B cell (primary cell): ENCODE results near the gene LARGE1. TPM values are rescaled to one million over a fixed set of nuclear protein-coding genes. Genes with fewer than 3 reads are reported as not detected.

ENCODE experiments used
- ATAC-seq: fragments of 200-7000 bp; cut with Tn5 transposase; one replicate; pipeline ENCODE4 v1.10.0; 2021; ENCODE audit warnings: low read depth, mild to moderate bottlenecking, moderate number of reproducible peaks, moderate library complexity
- CTCF ChIA-PET: fragments of 350-600 bp; sonication (Branson Sonifier 250); formaldehyde crosslinking; loops from one replicate; lab custom pipeline; 2021; ENCODE audit warnings: antibody characterized with exemption, inconsistent platforms; lab: Charles Lee
- POLR2A ChIA-PET: fragments of 350-600 bp; sonication (Branson Sonifier 250); formaldehyde crosslinking; loops from one replicate; lab custom pipeline; 2021; ENCODE audit warnings: antibody characterized with exemption; lab: Charles Lee
- DNase-seq: peaks from one replicate; pipeline ENCODE4 v3.0.0; 2013
- H2AFZ ChIP-seq: 2 replicates; pipeline ENCODE4 v1.6.1; 2012; ENCODE audit warnings: mild to moderate bottlenecking, low read depth, low read length; ENCODE audit not compliant: insufficient read depth, poor library complexity, severe bottlenecking
- H3K27ac ChIP-seq, 2 donors: 1 replicate in 1 of 2; 2 replicates in 1 of 2; pipeline ENCODE4 v1.5.1; 2012 to 2013; ENCODE audit warnings: low read length in 2 of 2, mild to moderate bottlenecking in 2 of 2, moderate library complexity in 1 of 2
- H3K27me3 ChIP-seq, 4 experiments: fragments of 200-600 bp in 1 of 4; sonication (generic) in 1 of 4; replicated peaks in 1 of 4; 1 replicate in 2 of 4; 2 replicates in 2 of 4; pipeline versions ENCODE4 v1.6.1 to v1.7.0; 2013 to 2016; ENCODE audit warnings: low read length in 3 of 4, mild to moderate bottlenecking in 2 of 4, mixed read lengths in 1 of 4, moderate library complexity in 1 of 4; ENCODE audit not compliant: insufficient read depth in 4 of 4, control insufficient read depth in 3 of 4; ENCODE audit errors: control extremely low read depth in 1 of 4
- H3K36me3 ChIP-seq, 2 experiments: replicated peaks in 1 of 2; 1 replicate in 1 of 2; 2 replicates in 1 of 2; pipeline versions ENCODE4 v1.6.1 to v1.7.1; 2013; ENCODE audit warnings: low read length in 1 of 2; ENCODE audit not compliant: insufficient read depth in 2 of 2, control insufficient read depth in 1 of 2; ENCODE audit errors: control extremely low read depth in 1 of 2, extremely low read depth in 1 of 2
- H3K4me1 ChIP-seq, 2 donors: fragments of 200-600 bp in 1 of 2; sonication (generic) in 1 of 2; 1 replicate in 1 of 2; 2 replicates in 1 of 2; pipeline versions ENCODE4 v1.5.1 to v1.6.1; 2013 to 2017; ENCODE audit warnings: low read length in 2 of 2; ENCODE audit not compliant: control insufficient read depth in 2 of 2, insufficient read depth in 2 of 2
- H3K4me2 ChIP-seq: replicated peaks from 2 replicates; pipeline ENCODE3; 2012; ENCODE audit warnings: mild to moderate bottlenecking, low read depth, low read length; ENCODE audit not compliant: poor library complexity, severe bottlenecking
- H3K4me3 ChIP-seq, 5 experiments: fragments of 200-600 bp in 1 of 5; sonication (generic) in 1 of 5; 1 replicate in 3 of 5; 2 replicates in 2 of 5; pipeline versions ENCODE4 v1.5.1 to v1.7.0; 2011 to 2016; ENCODE audit warnings: low read length in 4 of 5, mild to moderate bottlenecking in 4 of 5, low read depth in 2 of 5, control low read depth in 1 of 5, moderate library complexity in 1 of 5; ENCODE audit not compliant: insufficient read depth in 1 of 5; ENCODE audit errors: control extremely low read depth in 1 of 5, extremely low read depth in 1 of 5
- H3K79me2 ChIP-seq: fragments of 200-600 bp; sonication (generic); one replicate; pipeline ENCODE4 v1.6.0; 2016; ENCODE audit warnings: low read length; ENCODE audit not compliant: control insufficient read depth, insufficient read depth
- H3K9ac ChIP-seq: fragments of 200-600 bp; sonication (generic); 2 replicates; pipeline ENCODE4 v1.6.1; 2017; ENCODE audit warnings: mild to moderate bottlenecking, low read length, moderate library complexity
- H3K9me3 ChIP-seq, 3 donors: one replicate each; pipeline versions ENCODE4 v1.6.1 to v1.7.1; 2013; ENCODE audit warnings: low read length in 2 of 3; ENCODE audit not compliant: control insufficient read depth in 2 of 3, insufficient read depth in 1 of 3; ENCODE audit errors: control extremely low read depth in 1 of 3
- H4K20me1 ChIP-seq: 2 replicates; pipeline ENCODE4 v1.6.0; 2012; ENCODE audit warnings: mild to moderate bottlenecking, low read length; ENCODE audit not compliant: insufficient read depth, control insufficient read depth, poor library complexity, severe bottlenecking
- H3K27ac Mint-ChIP-seq: one replicate; pipeline ENCODE4 v1.8.0; 2021; ENCODE audit warnings: mixed read lengths
- H3K27me3 Mint-ChIP-seq: one replicate; pipeline ENCODE4 v1.8.0; 2021; ENCODE audit warnings: mixed read lengths
- H3K4me1 Mint-ChIP-seq: one replicate; pipeline ENCODE4 v1.8.0; 2021; ENCODE audit warnings: mixed read lengths
- H3K4me3 Mint-ChIP-seq: one replicate; pipeline ENCODE4 v1.8.0; 2021; ENCODE audit warnings: mixed read lengths
- H3K9me3 Mint-ChIP-seq: one replicate; pipeline ENCODE4 v1.8.0; 2022; ENCODE audit warnings: mixed read lengths; ENCODE audit not compliant: insufficient read depth
- EZH2 ChIP-seq: IDR thresholded peaks from 2 replicates; pipeline ENCODE4 v1.6.1; 2012; ENCODE audit warnings: borderline replicate concordance, low read depth, mild to moderate bottlenecking, moderate library complexity, low read length; ENCODE audit not compliant: insufficient read depth, poor library complexity, severe bottlenecking
- WGBS: methylation state at CpG from one replicate; pipeline ENCODE4 v1.1.5; 2013; ENCODE audit warnings: missing lambda C conversion rate; ENCODE audit not compliant: insufficient coverage; 5-methylcytosine and 5-hydroxymethylcytosine counted together
- intact Hi-C: fragments of 100-400 bp; cut with micrococcal nuclease; formaldehyde crosslinking; loops from one replicate; pipeline ENCODE4 v1.10.0; 2022
- polyA plus RNA-seq: library from polyadenylated mRNA; depleted of rRNA; stranded (reverse); fragments of >200 nt; gene quantifications from 2 replicates; pipeline ENCODE4 v1.2.3, GENCODE V29; 2012
- total RNA-seq, 2 donors: library from RNA; stranded (reverse); fragments of 120-200 nt in 1 of 2; gene quantifications; 1 replicate in 1 of 2; 2 replicates in 1 of 2; pipeline versions ENCODE4 v1.2.3 to v1.2.4, GENCODE V29; 2013 to 2022
- TF ChIP-seq, protein P1 (sequence below): fragments of 200-600 bp; IDR thresholded peaks from one replicate; pipeline ENCODE4 v1.8.0; 2022; ENCODE audit warnings: antibody characterized with exemption, mild to moderate bottlenecking

The LARGE1 gene
- total and polyA plus RNA-seq, 2 donors (not counting 1 experiment from before 2014, with no cell fraction given), result 20.7 to 82.0 TPM

DNA sequence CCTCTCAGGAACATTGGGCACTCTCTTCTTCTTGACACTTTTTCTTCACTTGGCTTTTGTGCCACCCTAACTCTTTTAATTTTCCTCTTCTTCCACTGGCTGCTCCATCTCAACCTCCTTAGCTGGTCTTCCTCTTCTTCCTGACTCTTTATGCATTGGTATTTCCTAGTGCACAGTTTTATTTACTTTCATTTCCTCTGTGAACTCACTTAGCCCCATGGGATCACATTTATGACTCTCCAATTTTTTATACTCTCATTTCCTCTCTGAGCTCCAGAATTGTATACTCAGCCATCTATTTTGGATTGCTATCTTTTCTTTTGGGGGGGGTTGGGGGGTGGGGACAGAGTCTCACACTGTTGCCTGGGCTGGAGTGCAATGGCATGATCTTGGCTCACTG lies 38.5 kb upstream of the LARGE1 start:
- Histone ChIP-seq H3K27me3 (peaks cover 0 to 5% (median 0%) of the 10 kb centered on the region in 4 experiments), H3K4me1 (peaks cover 12 to 16% of the 10 kb centered on the region in 2 donors), H4K20me1 (no peaks in the 10 kb centered on the region), H3K36me3 (no peaks in the 10 kb centered on the region), H3K4me3 (no peak overlapping the region), H3K9ac (no peak overlapping the region), H2AFZ (no peak overlapping the region), H3K27ac (no peak overlapping the region), H3K79me2 (no peaks in the 10 kb centered on the region), H3K9me3 (no peaks in the 10 kb centered on the region), H3K4me2 (no peak overlapping the region)
- peak; percentile 21 for DNase-seq
- no peak for ATAC-seq
- H3K4me1 Mint-ChIP-seq, result peaks cover 4% of the 10 kb centered on the region
- CTCF ChIA-PET, result no interaction called here
- TF ChIP-seq EZH2, result no peak
- TF ChIP-seq, protein P1, sequence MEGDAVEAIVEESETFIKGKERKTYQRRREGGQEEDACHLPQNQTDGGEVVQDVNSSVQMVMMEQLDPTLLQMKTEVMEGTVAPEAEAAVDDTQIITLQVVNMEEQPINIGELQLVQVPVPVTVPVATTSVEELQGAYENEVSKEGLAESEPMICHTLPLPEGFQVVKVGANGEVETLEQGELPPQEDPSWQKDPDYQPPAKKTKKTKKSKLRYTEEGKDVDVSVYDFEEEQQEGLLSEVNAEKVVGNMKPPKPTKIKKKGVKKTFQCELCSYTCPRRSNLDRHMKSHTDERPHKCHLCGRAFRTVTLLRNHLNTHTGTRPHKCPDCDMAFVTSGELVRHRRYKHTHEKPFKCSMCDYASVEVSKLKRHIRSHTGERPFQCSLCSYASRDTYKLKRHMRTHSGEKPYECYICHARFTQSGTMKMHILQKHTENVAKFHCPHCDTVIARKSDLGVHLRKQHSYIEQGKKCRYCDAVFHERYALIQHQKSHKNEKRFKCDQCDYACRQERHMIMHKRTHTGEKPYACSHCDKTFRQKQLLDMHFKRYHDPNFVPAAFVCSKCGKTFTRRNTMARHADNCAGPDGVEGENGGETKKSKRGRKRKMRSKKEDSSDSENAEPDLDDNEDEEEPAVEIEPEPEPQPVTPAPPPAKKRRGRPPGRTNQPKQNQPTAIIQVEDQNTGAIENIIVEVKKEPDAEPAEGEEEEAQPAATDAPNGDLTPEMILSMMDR, result no peak
- peaks cover 7% of the 10 kb centered on the region for H3K27me3 Mint-ChIP-seq
- POLR2A ChIA-PET, result interaction anchor here (0.7 kb wide), 1 partner anchor 390 kb away, joined by 3 read pairs; no protein-coding TSS in a partner anchor
- H3K27ac Mint-ChIP-seq, result no peak overlapping the region
- no peak overlapping the region for H3K4me3 Mint-ChIP-seq
- intact Hi-C loops, result no loop called here
- H3K9me3 Mint-ChIP-seq, result no peaks in the 10 kb centered on the region

DNA sequence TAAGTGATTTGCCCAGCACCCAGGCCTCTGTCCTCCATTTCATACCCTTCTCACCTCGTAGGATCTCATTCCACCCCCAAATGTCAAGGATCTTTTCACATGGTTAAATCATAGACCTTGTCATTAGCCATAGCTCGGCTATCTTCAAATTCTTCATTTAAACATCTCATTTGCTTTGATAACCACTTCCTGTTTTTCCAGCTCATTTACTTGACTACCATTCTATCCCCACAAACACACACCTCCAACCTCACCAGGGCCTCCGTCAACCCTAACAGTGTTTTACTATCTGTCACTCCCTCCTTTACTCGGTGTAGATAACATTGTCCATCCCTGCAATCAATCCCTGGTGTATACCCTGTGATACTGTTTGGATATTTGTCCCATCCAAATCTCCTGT lies 36.8 kb upstream of the LARGE1 start:
- Mint-ChIP-seq H3K9me3 (no peaks in the 10 kb centered on the region), H3K27ac (no peak overlapping the region), H3K27me3 (peaks cover 20% of the 10 kb centered on the region), H3K4me3 (no peak overlapping the region), H3K4me1 (no peaks in the 10 kb centered on the region)
- Histone ChIP-seq H3K9me3 (no peaks in the 10 kb centered on the region), H3K79me2 (no peaks in the 10 kb centered on the region), H4K20me1 (no peaks in the 10 kb centered on the region), H3K27me3 (peaks cover 0 to 10% (median 3%) of the 10 kb centered on the region in 4 experiments), H3K27ac (no peak overlapping the region), H2AFZ (no peak overlapping the region), H3K9ac (no peak overlapping the region), H3K4me3 (no peak overlapping the region), H3K36me3 (no peaks in the 10 kb centered on the region), H3K4me2 (no peak overlapping the region), H3K4me1 (peaks cover 12 to 16% of the 10 kb centered on the region in 2 donors)
- POLR2A ChIA-PET, result interaction anchor here (0.6 kb wide), 1 partner anchor 1358 kb away, joined by 3 read pairs; no protein-coding TSS in a partner anchor
- DNase-seq, result no peak
- CTCF ChIA-PET, result no interaction called here
- intact Hi-C loops, result no loop called here
- TF ChIP-seq, protein P1, result no peak
- TF ChIP-seq EZH2, result no peak
- 33% methylated on average over 2 of the region's 4 CpGs for WGBS
- ATAC-seq, result no peak
